Endothelial cell of umbilical vein (primary cell): Measurements from ENCODE around the gene SH3BGRL2. TPM values are rescaled to one million over a fixed set of nuclear protein-coding genes. Genes with fewer than 3 reads are reported as not detected.
"Not testable (repeated sequence)": the region's sequence is repeated elsewhere in the genome, so short reads cannot be mapped to it uniquely, and the experiment has no call there.

Experiments used
- BruUV-seq: library from RNA; stranded (reverse); fragments of 400-500 nt; replicated peaks from 2 replicates; lab custom pipeline; 2021; lab: Mats Ljungman, UMichigan
- CTCF ChIA-PET: fragments of 300-600, 350-600 bp; sonication (Branson Sonifier 250); formaldehyde crosslinking; loops from one replicate; lab custom pipeline; 2021; ENCODE audit warnings: antibody characterized with exemption, inconsistent platforms; lab: Charles Lee
- POLR2A ChIA-PET: fragments of 300-600, 350-600 bp; sonication (Branson Sonifier 250); formaldehyde crosslinking; loops from one replicate; lab custom pipeline; 2021; ENCODE audit warnings: antibody characterized with exemption, inconsistent platforms; lab: Charles Lee
- DNase-seq: peaks from one replicate; pipeline ENCODE4 v3.0.0-alpha.2; 2011; ENCODE audit warnings: low read depth, low spot score
- FAIRE-seq: peaks from 2 replicates; lab custom pipeline; 2011; peaks lifted over from hg19 to GRCh38; lab: Jason Lieb, UNC
- H2AFZ ChIP-seq: 2 replicates; pipeline ENCODE4 v1.6.0; 2012; ENCODE audit warnings: low read depth, low read length, control low read depth, inconsistent platforms
- H3K27ac ChIP-seq: 2 replicates; pipeline ENCODE4 v1.5.1; 2011; ENCODE audit warnings: low read depth, mild to moderate bottlenecking, control low read depth, low read length, moderate library complexity; ENCODE audit not compliant: insufficient read depth
- H3K27me3 ChIP-seq, 2 experiments: 2 replicates each; pipeline versions ENCODE4 v1.6.0 to v1.6.1; 2011; ENCODE audit warnings: low read length in 2 of 2, mixed read lengths in 1 of 2; ENCODE audit not compliant: control insufficient read depth in 2 of 2, insufficient read depth in 2 of 2
- H3K36me3 ChIP-seq, 2 experiments: 2 replicates in 1 of 2; 3 replicates in 1 of 2; pipeline ENCODE4 v1.5.1; 2011; ENCODE audit warnings: low read length in 2 of 2, mild to moderate bottlenecking in 1 of 2, moderate library complexity in 1 of 2; ENCODE audit not compliant: control insufficient read depth in 2 of 2, insufficient read depth in 2 of 2; ENCODE audit errors: extremely low read depth in 1 of 2
- H3K4me1 ChIP-seq: 3 replicates; pipeline ENCODE4 v1.5.1; 2011; ENCODE audit warnings: mild to moderate bottlenecking, low read length; ENCODE audit not compliant: control insufficient read depth, insufficient read depth; ENCODE audit errors: extremely low read depth
- H3K4me2 ChIP-seq: 2 replicates; pipeline ENCODE4 v1.6.1; 2011; ENCODE audit warnings: low read length, control low read depth, mixed read lengths; ENCODE audit not compliant: insufficient read depth
- H3K4me3 ChIP-seq, 3 experiments: fragments of 200-600 bp in 1 of 3; sonication (generic), shearing (Covaris generic) in 1 of 3; replicated peaks in 1 of 3; 2 replicates each; pipeline ENCODE4 v1.5.1; 2011 to 2016; ENCODE audit warnings: control low read depth in 3 of 3, low read length in 3 of 3, mild to moderate bottlenecking in 2 of 3, inconsistent platforms in 1 of 3, low read depth in 1 of 3, moderate library complexity in 1 of 3; ENCODE audit not compliant: insufficient read depth in 1 of 3
- H3K79me2 ChIP-seq: 2 replicates; pipeline ENCODE4 v1.6.0; 2012; ENCODE audit warnings: low read length, inconsistent platforms; ENCODE audit not compliant: control insufficient read depth, insufficient read depth
- H3K9ac ChIP-seq: replicated peaks from 2 replicates; pipeline ENCODE3; 2011; ENCODE audit warnings: low read length, control low read depth; ENCODE audit not compliant: insufficient read depth; ENCODE audit errors: extremely low read depth
- H3K9me1 ChIP-seq: replicated peaks from 3 replicates; pipeline ENCODE4 v1.6.0; 2011; ENCODE audit warnings: mild to moderate bottlenecking, low read length; ENCODE audit not compliant: control insufficient read depth, insufficient read depth; ENCODE audit errors: extremely low read depth
- H3K9me3 ChIP-seq: replicated peaks from 2 replicates; pipeline ENCODE4 v1.5.1; 2012; ENCODE audit warnings: low read length, inconsistent platforms; ENCODE audit not compliant: control insufficient read depth, insufficient read depth
- H4K20me1 ChIP-seq: replicated peaks from 2 replicates; pipeline ENCODE3; 2011; ENCODE audit warnings: mild to moderate bottlenecking, low read length; ENCODE audit not compliant: control insufficient read depth, insufficient read depth; ENCODE audit errors: extremely low read depth
- FOS ChIP-seq: IDR thresholded peaks from 2 replicates; pipeline ENCODE4 v1.6.1; 2011; ENCODE audit warnings: mild to moderate bottlenecking, low read length, moderate library complexity, borderline replicate concordance; ENCODE audit not compliant: insufficient read depth
- POLR2A ChIP-seq: IDR thresholded peaks from 2 replicates; pipeline ENCODE4 v1.6.1; 2012; ENCODE audit warnings: low read depth, mild to moderate bottlenecking, control low read depth, low read length
- POLR2AphosphoS5 ChIP-seq: IDR thresholded peaks from 2 replicates; pipeline ENCODE4 v1.6.1; 2012; ENCODE audit warnings: low read depth, mild to moderate bottlenecking, control low read depth, low read length, moderate library complexity; ENCODE audit not compliant: insufficient read depth
- dilution Hi-C: fragments of 300-500 bp; cut with MboI; formaldehyde crosslinking; loops from one replicate; pipeline ENCODE4 v1.15.0; 2019; ENCODE audit warnings: low sequenced_read_pairs; ENCODE audit not compliant: extremely low pct_ligation_motif_present
- intact Hi-C: fragments of 100-400 bp; cut with micrococcal nuclease; formaldehyde crosslinking; loops from one replicate; pipeline ENCODE4 v1.10.0; 2022
- polyA plus RNA-seq, 4 experiments: library from polyadenylated mRNA; depleted of rRNA in 3 of 4; stranded (reverse) in 3 of 4; unstranded in 1 of 4; fragments of >200 nt; gene quantifications; 2 replicates each; pipeline versions ENCODE4 v1.2.1 to v1.2.3, GENCODE V29; 2011 to 2012; ENCODE audit warnings: missing spikeins in 1 of 4
- total RNA-seq: library from RNA; stranded (reverse); gene quantifications from 2 replicates; pipeline ENCODE4 v1.2.3, GENCODE V29; 2021
- TF ChIP-seq, protein P1 (sequence below): IDR thresholded peaks from 2 replicates; pipeline ENCODE4 v1.6.1; 2011; ENCODE audit not compliant: insufficient read depth, insufficient read length

The SH3BGRL2 gene
- total and polyA plus RNA-seq, 2 donors (not counting 3 experiments of a cell fraction or from before 2014, with no cell fraction given), result 3.2 to 10.7 TPM

DNA sequence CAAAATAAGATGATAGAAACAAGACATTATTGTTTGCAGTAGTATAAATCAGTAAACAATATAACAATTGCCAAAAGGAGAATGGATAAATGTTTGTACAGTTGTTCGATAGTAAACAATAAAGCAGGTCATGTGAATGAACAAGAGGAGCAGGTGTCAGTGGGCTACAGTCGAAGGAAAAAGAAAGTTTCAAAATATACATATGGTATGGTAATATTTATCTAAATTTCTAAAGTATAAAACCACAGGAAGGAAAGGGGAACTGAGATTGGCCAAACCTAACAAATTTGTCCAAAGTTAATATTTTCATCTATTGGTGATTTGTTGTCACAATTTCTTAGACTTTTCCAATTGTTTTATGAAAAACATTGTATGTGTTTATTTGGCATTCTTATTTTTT lies 110.9 kb downstream of the SH3BGRL2 start:
- H3K36me3 ChIP-seq, result no peaks in the 10 kb centered on the region
- no peaks in the 10 kb centered on the region for H3K9me3 ChIP-seq
- no peak overlapping the region for H3K9ac ChIP-seq
- CTCF ChIA-PET, result no interaction called here
- no peak overlapping the region for H3K27ac ChIP-seq
- POLR2A ChIA-PET, result no interaction called here
- intact Hi-C loops, result no loop called here
- TF ChIP-seq POLR2AphosphoS5 (no peak), FOS (no peak), POLR2A (no peak)
- TF ChIP-seq, protein P1, sequence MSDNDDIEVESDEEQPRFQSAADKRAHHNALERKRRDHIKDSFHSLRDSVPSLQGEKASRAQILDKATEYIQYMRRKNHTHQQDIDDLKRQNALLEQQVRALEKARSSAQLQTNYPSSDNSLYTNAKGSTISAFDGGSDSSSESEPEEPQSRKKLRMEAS, result no peak
- peaks cover under 1% of the 10 kb centered on the region for H3K4me1 ChIP-seq
- no peak for FAIRE-seq
- no peaks in the 10 kb centered on the region for H3K27me3 ChIP-seq
- H3K4me2 ChIP-seq, result no peak overlapping the region
- BruUV-seq, result no TSS peak
- no peaks in the 10 kb centered on the region for H4K20me1 ChIP-seq
- dilution Hi-C loops, result no loop called here
- no peak overlapping the region for H2AFZ ChIP-seq
- H3K4me3 ChIP-seq, result no peak overlapping the region
- H3K9me1 ChIP-seq, result no peaks in the 10 kb centered on the region
- no peaks in the 10 kb centered on the region for H3K79me2 ChIP-seq
- no peak for DNase-seq

DNA sequence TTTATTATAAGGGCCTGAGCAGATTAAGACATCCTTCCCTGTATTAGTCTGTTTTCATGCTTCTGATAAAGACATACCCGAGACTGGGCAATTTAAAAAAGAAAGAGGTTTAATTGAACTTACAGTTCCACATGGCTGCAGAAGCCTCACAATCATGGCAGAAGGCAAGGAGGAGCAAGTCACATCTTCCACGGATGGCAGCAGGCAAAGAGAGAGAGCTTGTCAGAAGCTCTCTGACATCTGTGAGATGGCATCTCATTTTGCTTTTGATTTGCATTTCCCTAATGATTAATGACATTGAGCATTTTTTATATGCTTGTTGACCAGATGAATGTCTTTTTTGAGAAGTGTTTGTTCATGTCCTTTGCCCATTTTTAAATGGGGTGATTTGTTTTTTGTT lies 114.2 kb downstream of the SH3BGRL2 start:
- CTCF ChIA-PET, result interaction anchor here (1.3 kb wide), 1 partner anchor 9 kb away, joined by 3 read pairs; no protein-coding TSS in a partner anchor

DNA sequence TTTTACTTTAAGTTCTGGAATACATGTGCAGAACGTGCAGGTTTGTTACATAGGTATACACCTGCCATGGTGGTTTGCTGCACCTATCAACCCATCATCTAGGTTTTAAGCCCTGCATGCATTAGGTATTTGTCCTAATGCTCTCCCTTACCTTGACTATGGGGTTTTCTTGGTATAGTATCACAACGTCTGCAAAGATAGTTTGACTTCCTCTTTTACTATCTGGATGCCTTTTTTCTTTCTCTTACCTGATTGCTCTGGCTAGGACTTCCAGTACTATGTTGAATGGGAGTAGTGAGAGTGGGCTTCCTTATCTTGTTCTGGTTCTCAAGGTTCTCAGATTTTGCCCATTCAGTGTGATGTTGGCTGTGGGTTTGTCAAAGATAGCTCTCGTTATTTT lies 115.2 kb downstream of the SH3BGRL2 start:
- H3K4me2 ChIP-seq, intact Hi-C loops, H3K36me3 ChIP-seq, H3K9me1 ChIP-seq, H3K9me3 ChIP-seq, DNase-seq, dilution Hi-C loops, H3K27me3 ChIP-seq, FAIRE-seq, POLR2A ChIA-PET, BruUV-seq, H3K4me3 ChIP-seq, H3K79me2 ChIP-seq, H3K27ac ChIP-seq, H2AFZ ChIP-seq, H3K9ac ChIP-seq, H3K4me1 ChIP-seq, H4K20me1 ChIP-seq: not testable (repeated sequence)
- CTCF ChIA-PET, result interaction anchor here (1.0 to 2.2 kb wide), 3 partner anchors 10 to 19 kb away, joined by 3 to 9 read pairs (median 8); no protein-coding TSS in a partner anchor

More for the DNA sequence above, 114.2 kb downstream of the SH3BGRL2 start:
- H3K9ac ChIP-seq, H3K9me1 ChIP-seq, BruUV-seq, H2AFZ ChIP-seq, H3K27ac ChIP-seq, H3K9me3 ChIP-seq, intact Hi-C loops, H4K20me1 ChIP-seq, H3K79me2 ChIP-seq, POLR2A ChIA-PET, H3K4me3 ChIP-seq, H3K4me2 ChIP-seq, dilution Hi-C loops, DNase-seq, H3K4me1 ChIP-seq, H3K36me3 ChIP-seq, H3K27me3 ChIP-seq, FAIRE-seq: not testable (repeated sequence)
